HK-2 (cell line): ENCODE results near the gene TIMM21.

ENCODE experiments used
- DNase-seq: peaks from one replicate; pipeline ENCODE4 v3.0.0-alpha.2; 2018; ENCODE audit not compliant: unreplicated experiment

TIMM21 gene

GRCh38 chr18:74147491-74147778 is 888 bp upstream of the TIMM21 start:
- no peak for DNase-seq

- no peak for DNase-seq
Measured at GRCh38 chr18:74148543-74149070, 284 bp downstream of the TIMM21 start.

GRCh38 chr18:74149878-74150277 is 1.6 kb downstream of the TIMM21 start:
- DNase-seq: no peak

- no peak for DNase-seq
Measured at GRCh38 chr18:74152270-74152669, 3.9 kb downstream of the TIMM21 start.

GRCh38 chr18:74152857-74153256 is 4.5 kb downstream of the TIMM21 start:
- no peak for DNase-seq

- DNase-seq: no peak
Measured at GRCh38 chr18:74153377-74153776, 5.1 kb downstream of the TIMM21 start.

GRCh38 chr18:74153793-74154192 is 5.5 kb downstream of the TIMM21 start:
- DNase-seq: no peak

GRCh38 chr18:74154716-74155115 is 6.4 kb downstream of the TIMM21 start:
- no peak for DNase-seq

GRCh38 chr18:74155276-74155675 is 7.0 kb downstream of the TIMM21 start:
- DNase-seq: no peak

- no peak for DNase-seq
Measured at GRCh38 chr18:74163019-74163660, 14.8 kb downstream of the TIMM21 start.

- no peak for DNase-seq
Measured at GRCh38 chr18:74166386-74166785, 18.1 kb downstream of the TIMM21 start.

GRCh38 chr18:74171910-74172606 is 23.7 kb downstream of the TIMM21 start:
- DNase-seq: no peak

- no peak for DNase-seq
Measured at GRCh38 chr18:74172697-74173433, 24.5 kb downstream of the TIMM21 start.

- no peak for DNase-seq
Measured at GRCh38 chr18:74173434-74173750, 25.1 kb downstream of the TIMM21 start.

- no peak for DNase-seq
Measured at GRCh38 chr18:74175658-74176057, 27.3 kb downstream of the TIMM21 start.

GRCh38 chr18:74178884-74179283 is 30.6 kb downstream of the TIMM21 start:
- DNase-seq: no peak

GRCh38 chr18:74179623-74180199 is 31.4 kb downstream of the TIMM21 start:
- no peak for DNase-seq

- no peak for DNase-seq
Measured at GRCh38 chr18:74182335-74182734, 34.0 kb downstream of the TIMM21 start.

GRCh38 chr18:74183130-74183529 is 34.8 kb downstream of the TIMM21 start:
- DNase-seq: no peak

GRCh38 chr18:74184875-74185274 is 36.6 kb downstream of the TIMM21 start:
- no peak for DNase-seq

GRCh38 chr18:74185860-74186259 is 37.5 kb downstream of the TIMM21 start:
- no peak for DNase-seq

GRCh38 chr18:74186661-74187060 is 38.3 kb downstream of the TIMM21 start:
- no peak for DNase-seq

- DNase-seq: no peak
Measured at GRCh38 chr18:74190086-74190485, 41.8 kb downstream of the TIMM21 start.
